ENCODE data around the gene RAB8A.

RAB8A gene

DNA sequence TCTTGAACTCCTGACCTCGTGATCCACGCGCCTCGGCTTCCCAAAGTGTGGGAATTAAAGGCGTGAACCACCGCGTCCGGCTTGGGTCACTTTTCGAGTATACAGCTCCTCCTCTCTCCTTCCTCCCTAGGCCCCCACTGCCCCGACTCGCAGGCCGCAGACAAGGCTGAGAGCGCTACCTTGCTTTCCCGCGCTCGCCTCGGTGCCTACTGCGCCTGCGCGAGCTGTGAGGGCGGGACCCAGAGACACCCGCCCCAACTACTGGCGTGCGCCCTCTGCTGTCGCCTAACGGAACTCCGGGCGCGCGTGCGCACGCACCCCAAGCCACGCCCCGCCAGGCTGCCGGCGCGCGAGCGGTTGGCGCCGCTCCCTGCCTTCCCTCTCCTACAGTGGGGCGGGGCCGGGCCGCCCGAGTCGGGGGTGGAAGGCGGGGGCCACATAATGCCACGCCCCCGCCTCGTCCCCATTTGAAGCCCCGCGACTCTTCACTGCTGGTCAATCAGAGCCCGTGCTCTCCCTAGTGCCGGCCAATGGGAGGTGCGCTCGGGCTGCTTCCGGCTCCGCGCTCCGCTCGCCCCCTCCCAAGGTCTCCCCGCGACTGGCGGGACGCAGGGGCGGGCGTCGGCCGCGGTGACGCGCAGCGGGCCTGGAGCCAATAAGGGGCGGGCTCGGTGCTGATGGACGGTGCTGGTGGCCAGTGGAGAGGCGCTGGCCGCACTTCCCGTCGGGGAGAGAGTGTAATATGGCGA lies at the start of gene RAB8A:
Gene RAB8A (plus strand): TSS at position 730 of the 749 bp plus-strand sequence. CDS start 13 bp downstream, at position 743.
- FAIRE-seq, result peak; percentile 91

DNA sequence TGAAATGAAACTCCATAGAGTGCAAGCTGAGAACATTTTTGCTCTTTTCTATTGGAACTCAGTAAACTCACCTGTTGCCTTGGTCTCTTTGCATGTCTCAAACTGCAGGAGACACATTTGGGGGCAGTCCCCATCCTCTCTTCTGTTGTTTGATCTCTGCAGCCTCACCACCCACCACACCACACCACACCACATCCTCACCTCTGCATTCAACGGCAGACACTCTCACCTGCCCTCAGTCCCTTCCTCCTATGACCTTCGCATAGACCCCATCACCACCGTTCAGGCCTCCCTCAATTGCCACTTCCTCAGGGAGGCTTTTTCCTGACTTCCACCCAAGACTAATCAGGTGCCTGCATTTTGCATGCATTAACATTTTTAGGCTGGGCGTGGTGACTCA lies 49.7 kb upstream of the RAB8A start:
- FAIRE-seq, result no peak

DNA sequence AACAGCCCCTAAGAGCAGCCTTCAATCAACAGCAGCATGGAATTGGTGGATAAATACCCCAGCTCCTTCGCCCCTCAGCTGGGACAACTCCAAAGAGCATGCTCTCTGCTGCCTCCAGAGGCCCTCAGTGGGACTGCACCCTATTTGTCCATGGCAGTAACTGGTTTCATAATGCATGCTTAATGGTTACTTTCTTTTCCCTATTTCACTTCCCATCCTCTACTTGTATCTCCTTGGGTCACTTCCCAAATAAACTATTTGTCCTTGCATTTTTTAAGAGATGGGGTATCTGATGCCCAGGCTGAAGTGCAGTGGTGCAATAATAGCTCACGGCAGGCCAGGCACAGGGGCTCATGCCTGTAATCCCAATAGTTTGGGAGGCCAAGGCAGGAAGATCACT lies 48.9 kb upstream of the RAB8A start:
- FAIRE-seq, result peak; percentile 31

DNA sequence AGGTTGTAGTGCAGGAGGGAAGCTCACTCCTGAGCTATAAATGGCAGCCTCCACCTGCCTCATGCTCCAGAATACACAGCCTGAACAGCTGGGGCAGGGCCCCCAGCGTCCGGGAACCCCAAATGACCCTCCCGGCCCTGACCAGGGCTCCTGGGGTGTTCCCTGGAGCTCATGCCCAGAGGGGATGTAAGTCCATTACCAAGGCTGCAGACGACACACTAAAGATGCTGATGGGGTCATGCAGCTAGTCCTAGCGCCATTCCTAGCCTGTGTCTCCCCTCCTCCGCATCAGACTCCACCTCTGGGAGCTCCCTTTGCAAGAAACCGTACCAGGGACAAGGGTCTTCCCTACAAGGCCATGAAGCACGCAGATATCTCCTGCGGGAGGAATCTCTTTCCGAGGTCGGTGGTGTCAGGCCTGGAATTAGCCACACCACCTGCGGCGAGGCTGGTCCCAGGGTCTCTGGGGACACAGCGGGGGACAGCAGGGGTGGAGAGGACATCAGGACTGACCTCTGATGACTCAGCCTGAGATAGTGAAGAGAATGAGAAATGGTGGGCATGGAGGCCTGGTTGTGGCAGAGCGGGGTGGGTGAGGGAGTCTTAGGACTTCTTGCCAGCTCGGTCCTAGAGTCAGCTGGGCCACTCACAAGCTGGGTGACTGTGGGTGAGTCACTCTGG lies 47.3 kb upstream of the RAB8A start:
- no peak for FAIRE-seq

GRCh38 chr19:16066611-16067104 lies 45.0 kb upstream of the RAB8A start:
- no peak for FAIRE-seq

DNA sequence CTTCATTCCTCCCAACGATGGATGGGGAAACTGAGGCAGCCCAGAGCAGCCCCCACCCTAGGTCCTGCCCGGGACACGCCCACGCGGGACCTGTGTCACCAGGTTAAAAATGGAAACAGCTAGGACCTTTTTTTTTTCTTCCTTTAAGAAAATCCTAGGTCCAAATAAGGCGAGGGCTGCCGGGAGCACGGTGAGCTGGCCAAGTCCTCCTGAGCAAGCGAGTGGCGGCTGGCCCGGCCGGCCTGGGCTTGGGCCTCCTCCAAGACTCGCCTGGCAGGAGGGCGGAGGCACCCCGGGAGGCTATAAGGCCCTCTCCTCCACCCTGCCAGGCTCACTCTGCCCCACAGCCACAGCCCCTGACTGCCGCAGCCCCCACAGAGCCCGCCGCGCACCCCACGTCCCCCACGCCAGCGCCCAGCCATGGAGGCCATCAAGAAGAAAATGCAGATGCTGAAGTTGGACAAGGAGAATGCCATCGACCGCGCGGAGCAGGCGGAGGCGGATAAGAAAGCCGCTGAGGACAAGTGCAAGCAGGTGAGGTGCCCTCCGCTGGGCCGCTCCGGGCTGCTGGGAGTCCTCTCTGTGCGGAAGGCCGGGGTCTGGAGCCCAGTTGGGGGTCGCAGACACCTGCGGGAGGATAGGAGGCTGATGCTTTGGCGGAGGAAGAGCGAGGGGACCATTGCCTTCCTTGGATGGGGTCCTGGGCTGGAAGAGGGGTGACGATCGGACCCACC lies 44.3 kb upstream of the RAB8A start:
- FAIRE-seq, result no peak

GRCh38 chr19:16068696-16069259 lies 42.9 kb upstream of the RAB8A start:
- no peak for FAIRE-seq

GRCh38 chr19:16069813-16070365 lies 41.8 kb upstream of the RAB8A start:
- FAIRE-seq, result no peak

- FAIRE-seq, result no peak
Observed at GRCh38 chr19:16070366-16070990, 41.2 kb upstream of the RAB8A start.

DNA sequence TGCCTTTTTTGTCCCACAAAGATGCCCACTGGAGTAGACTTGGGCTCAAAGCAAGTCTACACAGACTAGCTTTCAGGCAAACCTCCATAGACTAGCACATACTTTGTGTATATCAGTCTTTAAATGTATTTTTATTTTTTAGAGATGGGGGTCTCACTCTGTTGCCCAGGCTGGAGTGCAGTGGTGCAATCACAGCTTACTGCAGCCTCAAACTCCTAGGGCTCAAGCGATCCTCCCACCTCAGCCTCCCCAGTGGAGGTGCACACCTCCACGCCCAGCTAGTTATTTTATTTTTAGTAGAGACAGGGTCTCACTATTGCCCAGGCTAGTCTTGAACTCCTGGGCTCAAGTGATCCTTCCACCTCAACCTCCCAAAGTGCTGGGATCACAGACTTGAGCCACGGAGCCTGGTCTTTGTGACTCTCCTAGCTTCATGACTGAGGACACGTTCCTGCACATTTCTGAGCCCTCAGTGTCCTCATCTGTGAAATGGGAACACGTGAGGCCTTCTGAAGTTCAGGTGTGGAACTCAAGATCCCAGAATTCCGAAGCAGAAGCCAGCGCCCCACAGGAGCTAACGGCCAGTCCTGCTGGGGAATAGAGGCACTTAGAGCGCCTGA lies 40.5 kb upstream of the RAB8A start:
- no peak for FAIRE-seq

- no peak for FAIRE-seq
Observed at GRCh38 chr19:16073481-16073880, 38.2 kb upstream of the RAB8A start.

- FAIRE-seq, result no peak
Observed at GRCh38 chr19:16073988-16074387, 37.7 kb upstream of the RAB8A start.

GRCh38 chr19:16074488-16075365 lies 37.0 kb upstream of the RAB8A start:
- FAIRE-seq, result no peak

GRCh38 chr19:16075430-16076153 lies 36.1 kb upstream of the RAB8A start:
- no peak for FAIRE-seq

DNA sequence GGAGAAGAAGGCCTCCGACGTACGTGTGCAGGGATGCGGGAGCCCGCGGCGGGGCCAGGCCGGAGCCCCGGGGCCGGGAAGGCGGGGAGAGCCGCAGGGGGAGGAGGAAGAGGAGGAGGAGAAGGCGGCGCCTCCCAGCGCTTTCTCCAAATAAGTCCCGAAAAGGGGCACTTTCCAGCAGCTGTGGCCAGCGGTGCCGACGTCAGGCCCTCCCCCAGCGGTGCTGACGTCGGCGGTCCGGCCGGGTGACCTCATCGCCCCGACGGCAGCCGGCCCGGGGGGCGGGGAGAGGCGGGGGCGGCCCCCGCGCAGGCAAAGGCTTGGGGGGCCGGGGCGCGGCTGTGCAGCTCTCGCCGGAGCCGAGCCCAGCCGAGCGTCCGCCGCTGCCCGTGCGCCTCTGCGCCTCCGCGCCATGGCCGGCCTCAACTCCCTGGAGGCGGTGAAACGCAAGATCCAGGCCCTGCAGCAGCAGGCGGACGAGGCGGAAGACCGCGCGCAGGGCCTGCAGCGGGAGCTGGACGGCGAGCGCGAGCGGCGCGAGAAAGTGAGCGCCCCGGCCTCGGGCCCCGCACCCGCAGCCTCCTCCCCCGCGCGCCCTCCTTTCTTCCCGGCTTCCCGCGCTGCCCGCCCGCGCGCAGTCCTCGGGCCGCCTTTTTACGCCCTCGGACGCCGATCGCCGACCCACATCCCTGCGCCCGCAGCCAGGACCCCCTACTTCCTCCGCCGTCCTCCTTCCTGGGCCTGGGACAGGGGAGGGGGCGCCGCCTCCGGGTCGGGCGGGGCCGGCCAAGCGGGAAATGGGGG lies 35.3 kb upstream of the RAB8A start, which contains the start of gene TPM4:
Gene TPM4 (plus strand): TSS at position 342 of the 804 bp plus-strand sequence. CDS start 71 bp downstream, at position 413.
- FAIRE-seq, result no peak

DNA sequence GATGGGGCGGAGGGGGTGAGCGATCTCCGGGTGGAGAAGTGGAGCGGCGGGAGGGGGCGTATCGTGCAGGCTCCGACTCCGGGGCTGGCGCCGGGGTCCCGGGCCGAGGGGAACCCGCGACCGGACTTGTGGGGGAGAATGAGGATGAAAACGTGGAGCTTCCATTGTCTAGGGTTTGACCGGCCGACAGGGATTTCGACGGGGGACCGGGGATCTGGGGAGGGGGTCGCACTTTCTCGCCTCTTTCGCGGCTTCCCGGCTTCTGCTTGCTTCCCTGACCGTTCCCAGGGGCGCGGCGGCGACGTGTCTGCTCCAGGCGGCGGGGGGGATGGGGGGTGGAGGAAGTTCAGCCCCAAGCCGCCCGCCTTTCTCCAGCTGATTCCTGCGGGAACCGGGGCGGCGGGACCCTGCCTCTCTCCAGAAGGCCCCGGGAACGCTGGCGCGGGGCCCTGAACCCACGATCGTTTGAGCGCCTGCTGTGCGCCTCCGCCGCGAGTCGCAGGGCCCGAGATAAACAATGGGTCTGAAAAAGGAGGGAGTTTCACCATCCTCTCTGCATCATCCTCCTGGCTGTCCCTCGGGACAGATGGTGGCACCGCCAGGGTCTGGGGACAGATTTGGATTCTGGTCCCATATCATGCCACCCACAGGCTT lies 34.6 kb upstream of the RAB8A start:
- FAIRE-seq, result no peak

DNA sequence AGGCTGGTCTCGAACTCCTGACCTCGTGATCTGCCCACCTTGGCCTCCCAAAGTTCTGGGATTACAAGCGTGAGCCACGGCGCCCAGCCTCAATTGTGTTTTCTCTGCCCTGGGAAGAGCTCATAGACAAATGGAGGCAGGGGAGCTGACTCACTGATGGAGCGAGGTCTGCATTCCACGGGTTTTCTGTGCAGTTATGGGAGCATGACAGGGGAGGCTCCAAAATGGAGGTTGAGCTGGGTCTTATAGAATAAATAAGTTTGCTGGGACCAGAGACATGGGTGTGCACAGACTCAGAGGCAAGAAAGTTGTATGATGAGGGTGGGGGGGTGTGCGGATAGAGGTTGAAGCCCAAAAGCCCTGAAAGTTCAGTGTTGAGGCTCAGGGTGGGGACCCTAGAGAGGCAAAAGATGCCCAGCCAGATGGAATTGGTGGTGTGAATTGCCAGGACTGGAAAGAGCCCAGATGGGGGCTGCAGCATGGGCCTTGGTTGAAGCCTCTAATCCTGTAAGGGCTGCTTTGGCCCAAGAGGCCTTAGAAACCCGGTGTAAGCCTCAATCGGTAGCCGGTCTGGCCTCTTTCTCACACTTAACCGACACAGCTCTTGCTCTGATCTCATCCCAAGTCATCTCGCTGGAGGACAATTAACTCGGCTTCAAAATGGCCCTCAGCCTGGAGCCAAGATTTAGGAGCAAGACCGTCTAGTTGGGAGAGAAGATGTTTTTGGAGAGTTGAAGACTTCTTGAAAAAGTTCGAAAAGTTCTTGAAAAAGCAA lies 33.5 kb upstream of the RAB8A start:
- FAIRE-seq, result no peak

All from G401.6 (cell line).